GM20431 (cell line): ENCODE measurements around the gene TMEM107.

Experiments
- in situ Hi-C: fragments of 300-500 bp; cut with MseI, MboI; formaldehyde crosslinking; loops from one replicate; pipeline ENCODE4 v1.15.0; 2020; ENCODE audit warnings: low sequenced_read_pairs; ENCODE audit not compliant: unreplicated experiment

Gene TMEM107

DNA sequence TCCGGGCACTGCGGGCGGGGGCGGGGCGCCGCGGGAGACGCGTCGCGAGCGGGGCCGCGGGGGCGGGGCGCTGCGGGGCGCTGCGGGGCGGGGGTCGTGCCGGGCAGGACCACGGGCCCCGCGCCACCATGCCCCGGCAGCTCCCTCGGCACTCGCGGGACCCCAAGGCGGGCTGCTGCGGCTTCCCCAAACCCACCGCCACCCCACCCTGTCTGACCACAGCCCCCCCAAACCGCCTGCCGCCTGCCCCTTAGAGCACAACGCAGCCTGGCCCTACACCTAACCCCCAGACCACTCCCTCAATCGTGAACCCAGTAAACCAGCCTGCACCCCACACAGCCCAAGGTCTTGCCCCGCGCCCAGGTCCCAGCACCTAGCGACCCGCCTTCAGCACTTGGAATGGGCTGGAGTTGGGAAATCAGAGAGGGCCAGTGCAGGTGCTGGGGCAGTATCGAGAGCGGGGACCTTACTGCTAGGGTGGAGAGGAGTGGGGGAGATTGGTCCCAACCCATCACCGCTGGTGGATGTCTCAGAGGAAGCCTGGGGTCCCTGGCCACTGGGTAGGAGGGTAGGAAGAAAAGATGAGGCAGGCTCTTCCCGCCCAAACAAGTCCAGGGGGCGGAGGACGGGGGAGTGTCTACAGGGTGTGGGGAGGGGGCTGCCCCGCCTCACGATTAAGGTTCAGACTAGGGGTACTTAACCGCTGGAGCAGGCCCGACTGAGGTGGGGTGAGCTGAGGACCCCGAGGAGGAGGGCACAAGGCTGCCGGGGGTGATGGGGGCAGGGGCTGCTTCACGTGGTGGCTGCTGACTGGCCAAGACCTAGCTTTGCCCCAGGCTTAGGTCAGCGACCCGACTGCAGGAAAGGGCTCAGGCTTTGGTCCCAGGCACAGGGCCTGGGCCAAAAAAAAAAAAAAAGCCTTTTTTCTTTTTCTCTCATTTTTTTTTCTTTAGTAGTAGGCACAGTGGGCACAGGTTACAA is 12.9 kb downstream of the TMEM107 start:
- in situ Hi-C loops: no loop called here

DNA sequence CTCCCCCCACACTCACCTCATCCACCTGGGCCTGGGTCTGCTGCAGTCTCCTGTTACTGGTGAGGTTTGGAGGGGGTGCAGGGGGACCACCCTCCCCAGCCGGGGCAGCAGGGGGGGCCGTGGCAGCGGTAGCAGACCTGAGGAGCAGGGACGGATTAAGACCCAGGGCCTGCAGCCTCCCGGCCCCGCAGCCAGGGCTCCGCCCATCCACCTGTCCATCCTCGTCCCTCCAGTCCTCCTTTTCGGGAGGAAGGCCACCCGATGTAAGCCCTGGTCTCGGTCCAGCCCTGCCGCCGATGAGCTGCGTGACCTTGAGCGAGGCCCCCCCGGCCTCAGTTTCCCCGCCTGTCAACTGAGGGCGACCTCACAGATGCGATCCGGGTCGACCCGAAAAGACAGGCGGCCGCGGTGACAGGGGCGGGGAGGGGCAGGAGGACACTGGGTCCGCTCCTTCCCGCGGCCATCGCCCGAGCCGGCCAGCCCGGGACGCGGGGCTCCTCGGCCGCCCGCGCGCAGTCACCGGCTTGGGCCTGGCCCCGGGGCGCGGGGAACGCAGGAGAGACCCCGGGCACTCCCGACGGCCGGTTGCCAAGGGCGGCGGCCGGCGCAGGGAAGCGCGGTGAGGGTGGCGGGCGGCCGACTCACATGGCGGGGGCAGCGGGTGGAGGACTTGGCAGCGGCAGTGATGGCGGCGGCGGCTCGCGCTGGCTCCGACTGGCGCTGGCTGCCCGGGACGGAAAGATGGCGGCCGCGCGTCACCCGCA is 13.8 kb downstream of the TMEM107 start, which contains the start of gene VAMP2:
Gene VAMP2, minus strand, starts transcription at position 716 of the 764 bp plus-strand sequence. Its CDS starts 69 bp downstream, at position 647.
- in situ Hi-C loops: no loop called here

DNA sequence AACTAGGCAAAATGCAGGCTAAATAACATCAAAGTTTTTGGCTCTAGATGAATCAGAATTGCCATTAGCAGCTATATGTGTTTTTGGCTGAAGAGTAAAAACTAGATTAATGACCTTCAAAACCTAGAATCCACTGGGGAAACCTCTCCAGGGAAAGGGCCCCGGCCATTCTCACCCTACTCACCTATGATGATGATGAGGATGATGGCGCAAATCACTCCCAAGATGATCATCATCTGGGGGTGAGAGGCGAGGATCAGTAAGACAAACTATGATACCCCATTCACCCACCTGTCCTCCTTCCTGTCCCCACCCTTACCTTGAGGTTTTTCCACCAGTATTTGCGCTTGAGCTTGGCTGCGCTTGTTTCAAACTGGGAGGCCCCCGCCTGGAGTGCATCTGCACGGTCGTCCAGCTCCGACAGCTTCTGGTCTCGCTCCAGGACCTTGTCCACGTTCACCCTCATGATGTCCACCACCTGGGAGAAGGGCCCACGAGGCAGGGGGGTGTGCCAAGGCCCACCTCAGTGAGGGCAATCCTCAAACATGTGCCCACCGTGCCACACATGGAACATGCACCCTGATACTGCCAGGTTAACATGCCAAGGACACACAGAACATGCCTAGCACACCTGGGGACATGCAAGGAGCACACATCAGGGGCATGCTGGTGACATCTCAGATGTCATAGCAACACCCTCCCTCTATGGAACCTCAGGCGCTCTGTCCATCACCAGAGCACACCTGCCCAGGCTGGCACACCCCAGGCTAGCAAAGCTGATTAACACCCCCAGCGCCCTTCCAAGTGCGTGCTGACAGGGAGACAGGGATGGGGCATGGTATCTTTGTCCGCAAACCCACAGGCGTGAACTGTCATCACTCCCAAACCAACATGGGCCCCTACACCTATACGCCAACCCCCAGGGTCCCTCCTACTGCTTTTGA is 14.6 kb downstream of the TMEM107 start:
- in situ Hi-C loops: no loop called here

GRCh38 chr17:8160741-8161221 is 15.4 kb downstream of the TMEM107 start:
- in situ Hi-C loops: no loop called here

- in situ Hi-C loops: no loop called here
These were observed 16.0 kb downstream of the TMEM107 start for GRCh38 chr17:8160224-8160577.

DNA sequence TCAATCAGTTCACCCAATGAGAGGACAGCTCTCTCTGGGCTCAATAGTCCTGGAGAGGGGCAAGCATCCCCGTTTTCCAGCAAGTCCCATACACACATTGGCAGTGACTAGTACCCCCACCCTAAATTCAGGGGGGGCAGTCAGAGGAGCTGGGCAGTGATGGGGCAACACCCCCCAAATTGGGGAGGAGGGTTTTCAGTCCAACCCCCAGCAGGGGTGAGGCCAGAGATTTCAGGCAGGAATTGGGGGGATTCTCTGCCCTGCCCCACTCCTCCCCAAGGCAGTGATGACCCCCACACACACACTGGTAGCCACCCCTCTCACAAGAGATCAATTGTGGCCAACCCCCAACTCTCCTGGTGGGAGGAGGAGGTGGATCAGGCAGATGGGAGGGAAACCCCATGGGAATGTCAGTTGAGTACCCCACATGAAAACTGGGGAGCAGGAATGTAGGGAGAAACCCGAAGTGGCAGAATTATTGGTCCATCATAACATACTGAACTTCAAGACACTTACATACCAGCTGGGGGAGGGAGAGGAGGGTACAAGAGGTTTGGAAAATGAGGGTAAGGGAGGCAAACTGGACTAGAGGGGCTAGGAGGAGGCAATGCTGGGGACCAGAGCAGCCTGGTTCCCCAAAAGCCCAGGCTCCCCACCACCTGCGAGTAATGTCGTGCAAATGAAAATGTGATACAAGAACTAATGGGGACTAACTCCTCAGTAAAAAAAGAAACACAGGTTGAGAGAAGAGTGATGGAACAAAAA is 16.5 kb downstream of the TMEM107 start:
- in situ Hi-C loops: no loop called here

DNA sequence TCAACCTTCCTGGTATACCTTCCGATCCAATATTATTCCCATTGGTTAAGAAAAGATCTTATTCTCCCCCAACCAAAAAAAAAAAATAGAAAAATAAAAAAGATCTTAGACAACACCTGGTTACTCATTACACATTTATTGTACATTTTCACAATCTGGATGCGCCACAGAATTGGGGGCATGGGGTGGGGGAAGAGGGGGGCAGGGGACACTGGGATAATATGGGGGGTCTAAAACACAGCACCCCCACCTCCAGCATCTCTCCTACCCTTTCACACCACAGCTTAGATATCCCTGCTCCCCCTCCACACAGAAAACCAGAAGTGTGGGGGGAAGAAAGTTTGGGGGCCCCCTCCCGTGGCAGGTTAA is 17.2 kb downstream of the TMEM107 start:
- in situ Hi-C loops: no loop called here

GRCh38 chr17:8158267-8159031 is 17.7 kb downstream of the TMEM107 start:
- in situ Hi-C loops: no loop called here

DNA sequence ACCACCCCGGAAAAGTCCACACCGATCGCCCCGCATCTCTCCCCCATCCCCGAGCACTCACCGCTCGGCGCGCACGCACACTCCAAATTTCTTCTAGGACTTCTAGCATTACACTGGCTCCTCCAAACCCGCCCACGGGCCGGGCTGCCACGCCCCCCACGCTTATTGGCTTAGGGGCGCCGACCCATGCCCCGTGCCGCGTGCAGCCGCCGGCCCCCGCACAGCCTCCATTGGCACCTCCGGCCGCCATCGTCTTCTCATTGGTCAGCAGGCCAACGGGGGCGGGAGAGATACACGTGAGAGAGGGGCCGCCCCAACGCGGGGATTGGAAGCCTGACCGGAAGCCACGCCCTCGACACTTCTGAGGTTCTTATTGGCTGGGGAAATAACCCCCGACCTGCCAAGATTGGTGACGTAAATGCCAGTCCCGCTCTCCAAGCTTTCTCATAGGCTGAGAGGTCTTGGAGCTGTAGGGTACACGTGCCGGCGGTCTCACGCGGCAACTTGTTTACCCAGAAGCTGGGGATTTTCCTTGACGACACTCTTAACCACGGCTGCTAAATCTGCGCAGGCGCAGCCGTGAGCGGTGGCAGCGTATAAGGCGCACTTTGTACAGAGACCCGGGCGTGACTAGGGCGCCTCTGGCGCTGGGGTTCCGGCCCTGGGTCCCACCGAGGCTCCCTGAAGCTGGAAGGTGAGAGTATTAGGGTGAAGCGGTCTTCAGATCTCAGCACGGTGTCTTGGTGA is 19.8 kb downstream of the TMEM107 start:
- in situ Hi-C loops: no loop called here

- in situ Hi-C loops: no loop called here
These were observed 20.3 kb downstream of the TMEM107 start for GRCh38 chr17:8155996-8156245.

DNA sequence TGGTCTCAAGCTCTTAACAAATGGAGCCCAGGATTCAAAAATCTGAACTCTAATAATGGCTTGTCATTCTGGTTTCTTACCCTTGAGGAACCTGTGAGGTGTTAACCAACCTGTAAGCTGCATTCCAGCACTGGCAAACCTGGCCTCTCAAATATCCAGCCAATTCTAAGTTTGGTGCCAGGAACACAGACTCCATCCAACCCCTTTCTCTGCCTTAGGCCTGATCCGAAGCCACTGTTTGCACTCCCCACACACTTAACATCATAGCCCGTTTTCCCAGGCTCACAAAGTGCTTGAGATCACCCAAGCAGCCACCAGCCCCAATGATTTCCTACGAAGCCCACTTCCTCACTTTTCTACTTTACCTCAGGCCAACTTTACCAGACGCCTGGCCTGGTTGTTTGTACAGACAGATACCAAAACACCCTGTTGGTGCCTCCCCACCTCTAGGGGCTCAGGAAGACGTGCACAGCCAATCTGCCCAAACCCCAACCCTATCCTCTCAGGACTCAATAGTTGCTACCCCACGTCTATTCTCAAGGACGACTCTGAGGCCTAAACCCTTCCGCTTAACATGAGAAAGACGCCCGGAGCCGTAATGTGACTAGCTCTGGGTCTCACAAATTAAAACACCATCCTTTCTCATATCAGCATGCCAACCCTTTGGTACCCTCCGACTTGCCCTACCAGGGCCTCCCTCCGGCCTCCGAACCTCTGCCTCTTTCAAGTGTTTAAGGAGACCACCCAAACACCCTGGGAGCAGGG is 20.8 kb downstream of the TMEM107 start:
- in situ Hi-C loops: no loop called here

- in situ Hi-C loops: no loop called here
These were observed 21.5 kb downstream of the TMEM107 start for GRCh38 chr17:8154608-8155155.

GRCh38 chr17:8153957-8154607 is 22.1 kb downstream of the TMEM107 start:
- in situ Hi-C loops: no loop called here

- in situ Hi-C loops: no loop called here
These were observed 22.6 kb downstream of the TMEM107 start for GRCh38 chr17:8153525-8153956.

GRCh38 chr17:8153031-8153451 is 23.1 kb downstream of the TMEM107 start:
- in situ Hi-C loops: no loop called here

- in situ Hi-C loops: no loop called here
These were observed 23.9 kb downstream of the TMEM107 start, which contains the start of gene PER1 for GRCh38 chr17:8152112-8152775. Gene PER1 (minus strand): TSS chr17:8152404. CDS start chr17:8150706, 1,698 bp downstream.
